ENCODE results near the gene SVIL.
"Not testable (repeated sequence)": the region's sequence is repeated elsewhere in the genome, so short reads cannot be mapped to it uniquely, and the experiment has no call there.

Gene SVIL

DNA sequence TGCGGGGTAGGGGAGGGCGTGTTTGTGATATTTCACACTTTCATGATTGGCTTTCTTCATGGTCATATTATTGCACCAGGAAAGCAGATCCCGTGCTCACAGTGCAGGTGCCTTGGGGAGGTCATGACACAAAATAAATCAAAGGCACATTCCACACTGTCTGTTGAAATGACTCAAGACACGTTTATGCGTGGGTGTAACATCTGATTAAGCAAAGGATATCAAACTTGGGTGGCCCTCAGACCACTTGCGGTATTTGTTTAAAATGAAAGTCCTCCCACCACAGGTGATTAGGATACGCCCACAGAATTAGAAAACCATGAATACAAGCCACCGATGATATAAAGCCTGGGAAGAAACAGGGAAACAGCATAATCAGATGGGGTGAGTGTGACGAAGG is 51.1 kb downstream of the SVIL start:
- in situ Hi-C loops (cut with MboI; ENCODE audit: low sequenced_read_pairs), result no loop called here

DNA sequence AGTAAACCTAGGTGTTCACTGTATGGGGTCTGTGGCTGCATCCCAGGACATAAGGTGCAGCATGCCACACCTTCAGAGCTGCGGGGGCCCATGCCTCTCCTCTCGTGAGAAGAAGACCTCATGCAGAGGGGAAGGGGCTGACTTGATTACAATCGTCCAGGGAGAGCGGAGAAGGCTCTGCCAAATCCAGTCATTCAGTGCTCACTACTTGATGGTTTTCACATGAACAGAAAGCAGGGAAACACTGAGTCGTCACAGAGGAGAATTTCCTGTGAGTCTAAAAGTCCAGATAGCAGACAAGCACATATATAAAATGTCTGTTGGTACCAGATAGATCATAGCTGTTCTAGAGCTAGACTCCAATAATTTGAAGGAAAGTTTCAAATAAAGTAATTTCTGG is 52.0 kb downstream of the SVIL start:
- in situ Hi-C loops (cut with MboI; ENCODE audit: low sequenced_read_pairs), result not testable (repeated sequence)

DNA sequence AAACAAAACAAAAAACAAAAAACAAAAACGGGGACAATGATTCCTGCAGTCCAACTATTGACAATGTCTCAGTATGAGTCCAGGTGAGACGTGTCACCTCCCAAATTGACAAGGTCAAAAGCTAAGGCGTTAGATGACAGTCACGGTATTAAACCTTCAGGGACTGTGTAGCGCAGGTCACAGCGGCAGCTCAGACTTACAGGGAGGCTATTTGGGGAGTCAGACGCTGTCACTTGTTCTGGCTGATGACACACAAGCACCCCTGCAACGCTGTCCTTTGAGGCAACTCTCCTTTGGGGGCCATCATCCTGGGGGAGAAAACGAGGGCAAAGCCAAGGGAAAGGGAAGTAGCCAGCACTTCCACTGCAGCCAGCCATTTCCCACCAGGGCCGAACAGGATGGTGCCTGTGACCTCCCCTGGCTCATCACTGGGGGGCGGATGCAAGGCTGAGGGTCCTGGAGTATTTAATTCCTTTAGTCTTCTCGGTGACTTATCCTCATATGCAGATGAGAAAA is 55.3 kb downstream of the SVIL start:
- in situ Hi-C loops (cut with MboI; ENCODE audit: low sequenced_read_pairs), result no loop called here

DNA sequence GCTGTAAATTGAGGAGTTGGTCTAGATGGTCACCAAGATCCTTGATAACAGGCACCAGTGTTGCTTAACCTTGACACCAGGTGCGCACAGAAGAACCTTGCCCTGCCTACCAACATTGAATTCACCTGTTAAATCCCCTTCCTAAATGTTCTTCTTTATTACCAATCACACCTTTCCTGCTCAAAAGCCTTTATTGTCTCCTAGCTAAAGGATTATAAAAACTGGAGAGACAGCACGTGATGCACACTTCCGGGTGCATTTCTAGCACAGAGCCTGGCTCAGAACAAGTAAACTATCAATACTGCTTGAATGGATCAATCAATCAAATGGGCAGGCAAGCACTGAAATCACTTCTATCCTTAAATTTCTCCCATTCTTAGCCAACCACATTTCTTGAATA is 56.3 kb downstream of the SVIL start:
- in situ Hi-C loops (cut with MboI; ENCODE audit: low sequenced_read_pairs), result no loop called here

DNA sequence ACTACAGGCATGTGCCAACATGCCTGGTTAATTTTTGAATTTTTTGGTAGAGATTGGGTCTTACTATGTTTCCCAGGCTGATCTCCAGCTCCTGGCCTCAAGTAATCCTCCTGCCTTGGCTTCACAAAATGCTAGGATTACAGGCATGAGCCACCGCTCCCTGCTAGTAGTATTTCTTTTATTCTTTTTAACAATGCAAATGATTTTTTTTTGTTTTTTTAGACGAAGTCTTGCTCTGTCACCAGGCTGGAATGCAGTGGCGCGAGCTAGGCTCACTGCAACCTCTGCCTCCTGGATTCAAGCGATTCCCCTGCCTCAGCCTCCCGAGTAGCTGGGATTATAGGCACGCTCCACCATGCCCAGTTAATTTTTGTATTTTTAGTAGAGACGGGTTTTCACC is 58.1 kb downstream of the SVIL start:
- in situ Hi-C loops (cut with MboI; ENCODE audit: low sequenced_read_pairs), result no loop called here

DNA sequence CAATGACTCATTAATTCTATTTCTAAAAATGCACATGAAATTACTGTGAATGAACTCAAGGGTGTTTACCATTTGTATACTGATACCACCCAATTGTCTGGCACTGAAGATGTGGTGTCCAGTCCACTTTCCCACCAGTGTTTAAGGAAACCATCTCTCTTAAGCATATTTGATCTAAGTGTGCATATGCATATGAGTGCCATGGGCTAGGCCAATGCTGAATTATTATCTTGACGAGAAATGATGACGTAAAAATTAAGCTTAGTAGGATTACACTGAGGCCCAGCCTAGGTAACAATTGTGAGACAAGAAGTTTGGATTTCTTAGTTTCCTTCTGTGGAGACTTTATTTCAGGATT is 59.7 kb downstream of the SVIL start:
- in situ Hi-C loops (cut with MboI; ENCODE audit: low sequenced_read_pairs), result no loop called here

DNA sequence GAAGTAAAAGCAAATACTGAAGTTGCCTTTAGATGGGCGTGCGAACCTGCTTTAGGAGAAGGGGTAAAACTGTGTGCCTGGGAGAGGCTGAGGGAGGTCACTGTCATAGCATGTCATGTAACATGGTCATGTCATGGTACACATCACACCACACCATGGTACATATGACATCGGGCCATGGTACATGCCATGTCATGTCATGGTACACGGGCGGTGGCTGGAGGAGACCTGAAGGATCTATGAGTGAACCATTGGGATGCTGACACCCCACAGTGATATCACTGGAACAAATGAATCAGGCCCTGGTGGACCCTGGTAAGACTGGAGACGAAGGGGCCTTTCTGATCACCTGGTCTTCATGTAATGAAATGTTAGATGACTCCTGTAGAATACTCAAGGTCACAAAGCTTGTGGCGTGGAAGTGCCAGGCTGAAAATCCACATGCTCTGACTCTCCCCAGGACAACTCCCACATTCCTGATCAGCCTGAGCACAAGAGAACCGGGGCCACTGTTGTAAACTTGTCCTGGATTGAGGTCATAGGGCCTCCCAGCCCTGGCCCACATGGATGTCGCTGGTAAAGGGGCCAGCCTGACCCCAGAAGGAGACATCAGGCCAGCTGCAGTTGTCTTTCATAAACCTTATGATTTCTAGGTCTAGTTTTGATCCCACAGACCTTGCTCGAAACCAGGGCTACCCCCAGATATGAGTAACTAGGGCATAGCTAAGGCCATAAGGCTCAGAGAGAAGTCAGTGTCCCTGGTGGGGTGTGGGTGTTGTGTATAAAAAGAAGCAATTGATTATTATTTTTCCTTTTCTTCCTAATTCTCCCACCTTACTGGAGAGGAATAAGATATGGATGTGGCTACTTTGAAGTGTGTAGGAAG is 60.3 kb downstream of the SVIL start:
- in situ Hi-C loops (cut with MboI; ENCODE audit: low sequenced_read_pairs), result not testable (repeated sequence)

DNA sequence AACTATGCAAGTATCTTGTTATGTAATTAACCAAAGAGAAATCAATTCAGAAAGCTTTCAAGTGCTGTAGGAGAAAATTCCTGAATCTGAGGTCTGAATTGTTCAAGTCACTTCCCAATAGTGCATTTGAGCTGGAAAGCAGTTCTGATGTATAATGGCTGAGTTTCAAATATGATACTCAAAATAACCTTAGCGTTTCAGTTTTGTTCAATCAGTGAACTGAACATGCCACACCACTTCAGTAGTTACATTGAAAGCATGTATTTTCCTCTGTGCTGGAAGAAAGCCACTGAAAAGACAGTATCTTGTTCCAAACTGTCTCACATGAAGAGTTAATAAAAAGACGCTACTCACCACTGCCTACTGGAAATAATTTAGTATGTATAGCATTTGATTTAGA is 64.5 kb downstream of the SVIL start:
- in situ Hi-C loops (cut with MboI; ENCODE audit: low sequenced_read_pairs), result not testable (repeated sequence)

DNA sequence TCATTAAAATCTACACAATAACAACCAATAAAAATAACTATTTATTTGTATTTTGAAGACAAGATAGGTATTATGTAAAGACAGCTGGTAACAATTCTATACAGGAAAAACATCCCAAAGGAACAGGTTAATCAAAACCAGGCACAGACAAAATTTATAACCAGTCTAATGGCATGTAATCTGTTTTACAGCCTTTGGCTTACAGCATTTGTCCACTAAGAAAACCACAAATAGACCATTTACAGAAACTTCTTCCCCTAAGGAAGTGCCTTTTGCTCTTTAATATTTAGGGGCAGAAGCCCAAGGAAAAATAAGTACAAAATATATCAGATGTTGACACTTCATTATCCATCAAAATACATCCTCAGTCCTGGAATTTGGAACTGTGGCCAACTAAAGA is 65.0 kb downstream of the SVIL start:
- in situ Hi-C loops (cut with MboI; ENCODE audit: low sequenced_read_pairs), result no loop called here

DNA sequence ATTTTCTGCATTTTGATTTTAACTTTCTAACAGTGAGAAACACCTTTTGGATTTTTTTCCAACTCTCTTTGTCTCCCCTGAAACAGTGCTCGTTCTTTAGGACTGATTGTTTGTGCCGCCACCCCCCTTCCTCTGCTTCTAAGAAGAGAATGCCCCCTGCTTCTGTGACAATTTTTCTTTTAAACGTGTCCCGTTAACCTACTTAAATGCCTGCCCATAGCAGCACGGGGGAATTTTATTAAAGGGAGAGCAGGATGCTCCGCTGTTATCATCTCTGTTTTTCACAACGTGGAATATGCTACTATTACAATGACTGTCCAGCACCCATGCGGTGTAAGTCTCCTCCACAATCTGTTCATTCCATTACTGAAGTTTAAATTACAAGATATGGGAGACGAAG is 67.8 kb downstream of the SVIL start:
- in situ Hi-C loops (cut with MboI; ENCODE audit: low sequenced_read_pairs), result no loop called here

DNA sequence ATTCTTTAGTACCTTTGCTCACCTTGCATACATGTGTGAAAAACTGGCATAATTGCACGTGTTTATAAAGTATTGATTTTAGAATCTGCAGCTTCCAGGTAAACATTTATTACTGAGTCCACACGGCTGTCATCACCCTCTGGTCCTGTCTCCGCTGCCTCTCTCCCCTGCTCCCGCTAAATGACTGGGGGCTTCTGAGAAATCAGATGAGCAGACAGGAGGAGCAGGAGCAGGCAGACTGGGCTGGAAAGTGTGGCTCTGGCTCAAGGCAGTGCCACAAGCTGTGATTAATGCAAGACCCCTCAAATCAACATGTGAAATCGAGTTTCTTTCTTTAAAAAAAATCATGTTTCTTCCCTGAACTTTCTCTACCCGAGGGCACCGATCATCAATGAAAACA is 68.6 kb downstream of the SVIL start:
- in situ Hi-C loops (cut with MboI; ENCODE audit: low sequenced_read_pairs), result not testable (repeated sequence)

DNA sequence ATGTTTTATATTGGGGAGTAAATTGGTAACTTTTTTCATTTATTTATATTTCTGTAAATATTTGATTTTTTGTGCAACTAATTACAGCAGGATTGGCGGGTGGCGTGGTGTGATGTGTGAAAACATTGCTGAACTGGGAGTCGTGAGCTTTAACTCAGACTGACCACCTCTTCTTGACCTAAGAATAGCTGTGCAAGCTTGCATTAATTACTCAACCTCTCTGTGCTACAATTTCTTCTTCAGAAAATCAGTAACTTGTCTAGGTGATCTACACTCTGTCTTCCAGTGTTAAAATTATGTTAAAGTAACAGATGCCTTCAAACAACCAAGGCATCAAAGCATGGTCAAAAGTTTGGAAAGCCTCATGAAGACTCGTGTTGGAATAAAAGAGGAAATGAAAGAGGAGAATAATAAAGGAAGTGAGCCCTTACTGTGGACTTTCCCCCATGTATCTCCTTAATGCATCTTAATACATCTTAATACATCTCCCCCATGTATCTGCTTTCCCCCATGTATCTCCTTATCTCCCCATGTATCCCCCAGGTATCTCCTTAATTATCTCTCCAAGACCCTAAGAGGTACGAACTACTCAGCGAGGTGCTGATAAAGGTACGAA is 71.2 kb downstream of the SVIL start:
- in situ Hi-C loops (cut with MboI; ENCODE audit: low sequenced_read_pairs), result no loop called here

DNA sequence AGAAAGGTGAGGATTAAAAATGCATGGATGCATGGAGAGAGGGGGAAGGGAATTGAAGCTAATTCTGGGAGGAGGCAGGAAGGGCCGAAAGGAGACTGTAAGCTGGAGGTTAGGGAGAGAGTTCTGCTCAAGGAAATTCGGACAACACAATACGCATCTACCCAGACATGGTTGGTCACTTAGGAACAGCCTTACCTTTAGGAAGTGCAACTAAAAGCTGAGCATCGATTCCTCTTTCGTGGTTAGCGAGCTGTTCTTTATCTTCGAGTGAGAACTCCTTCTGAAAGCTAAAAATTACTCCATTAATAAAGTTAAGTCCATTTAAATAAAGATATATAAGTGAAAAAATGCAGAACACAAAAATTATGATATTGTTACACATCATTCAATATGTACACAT is 71.8 kb downstream of the SVIL start:
- in situ Hi-C loops (cut with MboI; ENCODE audit: low sequenced_read_pairs), result not testable (repeated sequence)

DNA sequence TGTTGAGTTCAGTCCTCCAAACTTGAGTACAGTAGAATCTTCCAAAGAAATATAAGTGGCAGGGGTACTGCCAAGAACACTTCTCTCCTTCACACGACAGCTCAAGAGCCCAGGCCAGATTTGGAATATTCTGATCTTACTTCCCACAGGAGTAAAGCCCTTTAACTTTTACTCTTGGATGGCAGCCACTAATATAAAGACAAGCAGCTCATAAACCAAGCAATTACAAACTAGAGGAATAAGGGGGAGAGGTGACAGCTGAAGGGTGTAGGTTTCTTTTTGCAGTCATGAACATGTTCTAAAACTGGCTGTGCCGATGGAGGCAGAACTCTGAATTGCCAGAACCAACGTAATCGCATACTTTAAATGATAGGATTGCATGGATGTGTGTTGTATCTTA is 74.8 kb downstream of the SVIL start:
- in situ Hi-C loops (cut with MboI; ENCODE audit: low sequenced_read_pairs), result no loop called here

DNA sequence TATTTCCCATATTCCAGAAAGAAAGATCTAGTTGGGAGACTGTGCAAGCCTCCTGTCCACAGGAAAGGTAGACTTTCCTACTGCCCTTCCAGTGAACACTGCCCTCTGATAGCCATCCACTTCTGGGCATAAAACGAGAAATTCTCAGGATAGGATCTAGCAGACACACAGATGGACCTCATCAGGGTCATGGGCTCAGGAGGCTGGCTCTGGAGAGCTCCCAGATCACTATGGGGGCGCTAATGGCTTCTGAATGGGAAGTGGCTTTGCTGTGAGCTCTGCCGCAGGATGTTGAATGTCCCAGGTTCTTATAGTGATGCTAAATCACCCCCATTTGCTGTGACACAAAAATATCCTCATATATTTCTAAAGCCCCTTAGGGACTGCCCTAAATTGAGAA is 77.1 kb downstream of the SVIL start:
- in situ Hi-C loops (cut with MboI; ENCODE audit: low sequenced_read_pairs), result no loop called here

DNA sequence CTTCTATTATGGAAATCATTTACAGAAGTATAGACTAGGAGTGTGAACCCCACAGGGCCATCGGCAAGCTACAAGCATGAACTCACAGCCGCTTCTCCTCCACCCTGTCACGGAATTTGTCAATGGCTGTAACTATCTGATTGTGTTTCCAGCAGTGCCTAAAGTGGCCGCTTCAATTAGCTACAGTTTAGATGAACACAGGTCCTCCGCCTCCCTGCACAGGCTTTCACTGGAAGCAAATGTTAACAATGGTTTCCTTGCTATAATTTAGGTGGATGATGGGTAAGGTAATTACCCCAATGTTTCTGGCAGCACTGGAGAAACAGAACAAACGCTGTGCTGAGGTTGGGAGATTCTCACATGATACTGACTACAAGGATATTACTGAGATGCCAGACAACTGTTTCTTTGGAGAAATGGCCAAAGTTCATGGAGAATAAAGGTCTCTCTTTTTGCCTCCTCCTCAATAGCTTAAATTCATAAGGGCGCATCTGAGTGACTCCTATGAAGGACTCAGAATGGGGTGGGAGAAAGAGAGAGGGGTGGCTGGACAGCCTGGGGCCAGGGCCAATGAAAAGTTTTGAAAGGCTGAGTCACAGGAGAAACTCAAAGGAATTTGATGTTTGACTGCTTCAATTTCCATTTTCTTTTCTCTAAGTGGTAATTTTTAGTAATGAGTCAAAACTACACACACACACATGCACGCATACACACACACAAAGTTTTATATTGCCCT is 78.9 kb downstream of the SVIL start:
- in situ Hi-C loops (cut with MboI; ENCODE audit: low sequenced_read_pairs), result no loop called here

DNA sequence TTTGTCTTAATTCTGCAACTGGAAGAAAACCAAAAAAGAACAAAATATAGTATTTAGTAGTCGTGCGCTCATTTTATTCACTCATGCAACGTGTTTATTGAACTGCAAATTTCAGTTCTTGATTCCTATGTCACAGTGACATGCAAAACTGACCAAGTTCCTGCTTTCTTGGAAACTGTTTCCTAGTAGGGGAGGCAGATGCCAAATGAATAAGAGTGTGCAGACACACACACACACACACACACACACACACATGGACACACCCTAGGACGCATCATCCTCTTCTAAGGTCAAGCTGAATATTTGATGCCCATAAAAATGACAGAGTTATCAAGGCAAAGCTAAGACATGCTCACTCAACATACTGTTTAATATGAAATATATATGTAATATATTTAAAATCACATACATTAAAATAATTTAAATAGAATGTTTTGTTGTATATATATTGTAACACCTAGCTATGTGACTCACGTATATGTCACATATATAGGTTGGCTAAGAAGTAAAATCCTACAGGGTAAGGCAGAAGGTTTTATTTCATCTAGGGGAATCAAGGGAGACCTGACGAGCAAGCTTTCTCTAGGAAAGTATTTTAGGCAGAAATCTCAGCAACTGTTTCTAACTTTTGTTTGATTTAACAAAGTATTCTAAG is 79.6 kb downstream of the SVIL start:
- in situ Hi-C loops (cut with MboI; ENCODE audit: low sequenced_read_pairs), result no loop called here

DNA sequence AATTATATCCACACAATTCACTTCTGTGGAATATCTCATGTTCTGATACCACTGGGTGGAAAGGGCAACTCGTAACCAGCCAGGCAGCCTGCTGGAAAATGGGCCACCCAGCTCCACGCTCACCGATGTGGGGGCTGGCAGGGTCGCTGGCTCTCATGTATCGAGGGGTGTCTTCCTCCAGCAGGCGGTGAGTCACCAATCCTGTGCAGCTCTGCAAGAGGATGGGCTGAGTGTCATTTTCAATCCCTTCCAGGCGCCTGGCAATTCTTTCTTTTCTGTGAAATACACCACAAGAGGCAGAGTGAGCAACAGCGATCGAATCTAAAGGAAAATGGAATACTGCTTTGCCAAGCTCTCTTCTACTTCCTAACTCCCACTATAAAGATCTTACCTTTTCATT is 80.1 kb downstream of the SVIL start:
- in situ Hi-C loops (cut with MboI; ENCODE audit: low sequenced_read_pairs), result no loop called here

DNA sequence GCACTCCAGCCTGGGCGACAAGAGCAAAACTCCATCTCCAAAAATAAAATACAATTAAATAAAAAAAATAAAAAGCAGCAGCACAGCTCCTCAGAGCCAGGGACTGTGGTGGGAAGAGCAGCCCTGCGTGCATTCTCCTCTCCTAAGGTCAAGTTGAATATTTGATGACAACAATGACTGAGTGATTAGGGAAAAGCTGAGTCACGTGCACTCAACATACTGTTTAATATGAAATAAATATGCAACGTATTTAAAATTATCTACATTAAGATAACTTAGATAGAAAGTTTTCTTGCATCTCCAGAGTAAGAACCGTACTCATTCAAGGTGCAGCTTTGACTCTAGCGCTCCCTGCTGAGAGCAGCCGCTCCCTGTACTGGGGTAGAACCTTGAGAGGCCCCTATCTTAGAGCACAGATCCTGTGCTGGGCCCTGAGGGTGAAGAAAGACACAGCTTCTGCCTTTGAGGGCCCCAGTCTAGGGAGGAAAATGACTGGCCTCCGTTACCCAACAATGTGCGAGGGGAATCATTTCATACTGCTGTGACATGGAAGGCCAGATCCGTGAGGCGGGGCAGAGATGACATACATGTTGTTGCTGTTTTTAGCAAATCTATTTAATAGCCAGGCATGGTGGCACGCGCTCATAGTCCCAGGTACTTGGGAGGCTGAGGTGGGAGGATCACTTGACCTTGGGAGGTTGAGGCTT is 81.1 kb downstream of the SVIL start:
- in situ Hi-C loops (cut with MboI; ENCODE audit: low sequenced_read_pairs), result no loop called here

DNA sequence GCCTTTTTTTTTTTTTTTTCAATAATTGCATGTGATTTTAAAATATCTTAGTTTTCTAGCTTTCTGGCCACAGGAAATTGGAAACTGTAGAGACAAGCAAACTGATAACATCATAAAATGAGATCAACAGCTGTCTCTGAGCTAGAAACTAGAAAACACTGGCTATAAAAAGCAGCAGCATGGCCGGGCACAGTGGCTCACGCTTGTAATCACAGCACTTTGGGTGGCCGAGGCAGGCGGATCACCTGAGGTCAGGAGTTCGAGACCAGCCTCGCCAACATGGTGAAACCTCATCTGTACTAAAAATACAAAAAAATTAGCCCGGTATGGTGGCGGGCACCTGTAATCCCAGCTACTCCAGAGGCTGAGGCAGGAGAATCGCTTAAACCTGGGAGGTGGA is 81.7 kb downstream of the SVIL start:
- in situ Hi-C loops (cut with MboI; ENCODE audit: low sequenced_read_pairs), result not testable (repeated sequence)

DNA sequence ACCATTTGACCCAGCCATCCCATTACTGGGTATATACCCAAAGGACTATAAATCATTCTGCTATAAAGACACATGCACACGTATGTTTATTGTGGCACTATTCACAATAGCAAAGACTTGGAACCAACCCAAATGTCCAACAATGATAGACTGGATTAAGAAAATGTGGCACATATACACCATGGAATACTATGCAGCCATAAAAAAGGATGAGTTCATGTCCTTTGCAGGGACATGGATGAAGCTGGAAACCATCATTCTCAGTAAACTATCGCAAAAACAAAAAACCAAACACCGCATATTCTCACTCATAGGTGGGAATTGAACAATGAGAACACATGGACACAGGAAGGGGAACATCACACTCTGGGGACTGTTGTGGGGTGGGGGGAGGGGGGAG is 85.3 kb downstream of the SVIL start:
- in situ Hi-C loops (cut with MboI; ENCODE audit: low sequenced_read_pairs), result not testable (repeated sequence)
